Measurements from ENCODE around the gene AHCYL2. TPM values are rescaled to one million over a fixed set of nuclear protein-coding genes. Genes with fewer than 3 reads are reported as not detected.

Gene AHCYL2
- total and polyA plus RNA-seq, 2 donors (not counting 1 experiment from before 2014, with no cell fraction given): 8.8 to 26.2 TPM

DNA sequence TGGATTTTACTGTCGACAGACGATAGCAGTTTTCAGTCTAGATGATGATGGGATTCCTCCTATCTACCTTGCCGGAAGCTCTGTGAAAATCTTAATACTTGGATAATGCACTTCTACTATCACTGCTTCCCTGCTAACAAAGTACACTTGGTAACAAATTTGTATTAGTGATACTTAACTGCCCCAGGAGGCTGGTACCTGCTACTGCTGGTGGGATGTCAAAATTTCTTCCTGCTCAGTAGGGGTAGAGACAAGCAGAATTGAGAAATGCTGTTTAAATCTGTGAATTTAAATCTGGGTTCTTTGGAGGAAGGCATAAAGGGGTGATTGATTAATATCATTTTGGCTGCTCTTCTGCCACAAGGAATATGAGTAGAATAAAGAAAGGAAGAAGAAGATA lies 109.6 kb downstream of the AHCYL2 start:
- H3K9ac ChIP-seq (ENCODE audit: low read length): no peak overlapping the region
- no peak overlapping the region for H2AFZ ChIP-seq (ENCODE audit: insufficient read depth, low read depth, low read length, poor library complexity, severe bottlenecking)
- intact Hi-C loops (cut with micrococcal nuclease): no loop called here
- no peaks in the 10 kb centered on the region for H4K20me1 ChIP-seq (ENCODE audit: control insufficient read depth, insufficient read depth, low read length, poor library complexity, severe bottlenecking)
- H3K4me3 Mint-ChIP-seq: no peak overlapping the region
- no peaks in the 10 kb centered on the region for H3K4me1 Mint-ChIP-seq
- H3K4me2 ChIP-seq (replicated peaks; ENCODE audit: low read depth, low read length, poor library complexity, severe bottlenecking): no peak overlapping the region
- TF ChIP-seq, protein P1, sequence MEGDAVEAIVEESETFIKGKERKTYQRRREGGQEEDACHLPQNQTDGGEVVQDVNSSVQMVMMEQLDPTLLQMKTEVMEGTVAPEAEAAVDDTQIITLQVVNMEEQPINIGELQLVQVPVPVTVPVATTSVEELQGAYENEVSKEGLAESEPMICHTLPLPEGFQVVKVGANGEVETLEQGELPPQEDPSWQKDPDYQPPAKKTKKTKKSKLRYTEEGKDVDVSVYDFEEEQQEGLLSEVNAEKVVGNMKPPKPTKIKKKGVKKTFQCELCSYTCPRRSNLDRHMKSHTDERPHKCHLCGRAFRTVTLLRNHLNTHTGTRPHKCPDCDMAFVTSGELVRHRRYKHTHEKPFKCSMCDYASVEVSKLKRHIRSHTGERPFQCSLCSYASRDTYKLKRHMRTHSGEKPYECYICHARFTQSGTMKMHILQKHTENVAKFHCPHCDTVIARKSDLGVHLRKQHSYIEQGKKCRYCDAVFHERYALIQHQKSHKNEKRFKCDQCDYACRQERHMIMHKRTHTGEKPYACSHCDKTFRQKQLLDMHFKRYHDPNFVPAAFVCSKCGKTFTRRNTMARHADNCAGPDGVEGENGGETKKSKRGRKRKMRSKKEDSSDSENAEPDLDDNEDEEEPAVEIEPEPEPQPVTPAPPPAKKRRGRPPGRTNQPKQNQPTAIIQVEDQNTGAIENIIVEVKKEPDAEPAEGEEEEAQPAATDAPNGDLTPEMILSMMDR (IDR thresholded peaks at IDR 0.05): no peak
- no peak for TF ChIP-seq EZH2 (IDR thresholded peaks at IDR 0.05; ENCODE audit: borderline replicate concordance, insufficient read depth, low read depth, low read length, poor library complexity, severe bottlenecking)
- WGBS (ENCODE audit: insufficient coverage): no CpG with 5 or more reads among the region's 3 CpGs
- no peak overlapping the region for H3K27ac Mint-ChIP-seq
- no peaks in the 10 kb centered on the region for H3K4me1 ChIP-seq (ENCODE audit: control insufficient read depth in 2 of 2, insufficient read depth in 2 of 2, low read length in 2 of 2)
- no peak overlapping the region for H3K27ac ChIP-seq (ENCODE audit: low read length in 2 of 2)
- H3K36me3 ChIP-seq (replicated peaks in 1 of 2; ENCODE audit: control extremely low read depth in 1 of 2, control insufficient read depth in 1 of 2, extremely low read depth in 1 of 2, insufficient read depth in 2 of 2, low read length in 1 of 2): no peaks in the 10 kb centered on the region
- ChIA-PET POLR2A (no interaction called here), CTCF (interaction anchor here (1.0 to 2.3 kb wide), 5 partner anchors 7 to 120 kb away, joined by 3 to 8 read pairs (median 3); no protein-coding TSS in a partner anchor)
- no peaks in the 10 kb centered on the region for H3K79me2 ChIP-seq (ENCODE audit: control insufficient read depth, insufficient read depth, low read length)
- no peak overlapping the region for H3K4me3 ChIP-seq (ENCODE audit: control extremely low read depth in 1 of 5, extremely low read depth in 1 of 5, insufficient read depth in 1 of 5, low read depth in 2 of 5, low read length in 4 of 5)
- no peaks in the 10 kb centered on the region for H3K27me3 Mint-ChIP-seq
- H3K9me3 Mint-ChIP-seq (ENCODE audit: insufficient read depth): no peaks in the 10 kb centered on the region
- H3K27me3 ChIP-seq (replicated peaks in 1 of 4; ENCODE audit: control extremely low read depth in 1 of 4, control insufficient read depth in 3 of 4, insufficient read depth in 4 of 4, low read length in 3 of 4): no peaks in the 10 kb centered on the region
- no peaks in the 10 kb centered on the region for H3K9me3 ChIP-seq (ENCODE audit: control extremely low read depth in 1 of 3, control insufficient read depth in 2 of 3, insufficient read depth in 1 of 3, low read length in 2 of 3)
- ATAC-seq (ENCODE audit: low read depth): no peak
- DNase-seq: no peak

- Histone ChIP-seq H3K4me3 (ENCODE audit: control extremely low read depth in 1 of 5, extremely low read depth in 1 of 5, insufficient read depth in 1 of 5, low read depth in 2 of 5, low read length in 4 of 5) (no peak overlapping the region), H3K4me2 (replicated peaks; ENCODE audit: low read depth, low read length, poor library complexity, severe bottlenecking) (no peak overlapping the region), H2AFZ (ENCODE audit: insufficient read depth, low read depth, low read length, poor library complexity, severe bottlenecking) (no peak overlapping the region), H3K9me3 (ENCODE audit: control extremely low read depth in 1 of 3, control insufficient read depth in 2 of 3, insufficient read depth in 1 of 3, low read length in 2 of 3) (no peaks in the 10 kb centered on the region), H3K36me3 (replicated peaks in 1 of 2; ENCODE audit: control extremely low read depth in 1 of 2, control insufficient read depth in 1 of 2, extremely low read depth in 1 of 2, insufficient read depth in 2 of 2, low read length in 1 of 2) (no peaks in the 10 kb centered on the region), H3K79me2 (ENCODE audit: control insufficient read depth, insufficient read depth, low read length) (no peaks in the 10 kb centered on the region), H3K9ac (ENCODE audit: low read length) (no peak overlapping the region), H3K4me1 (ENCODE audit: control insufficient read depth in 2 of 2, insufficient read depth in 2 of 2, low read length in 2 of 2) (no peaks in the 10 kb centered on the region), H3K27ac (ENCODE audit: low read length in 2 of 2) (no peak overlapping the region), H4K20me1 (ENCODE audit: control insufficient read depth, insufficient read depth, low read length, poor library complexity, severe bottlenecking) (no peaks in the 10 kb centered on the region), H3K27me3 (replicated peaks in 1 of 4; ENCODE audit: control extremely low read depth in 1 of 4, control insufficient read depth in 3 of 4, insufficient read depth in 4 of 4, low read length in 3 of 4) (no peaks in the 10 kb centered on the region)
- no peak for ATAC-seq (ENCODE audit: low read depth)
- Mint-ChIP-seq H3K4me1 (no peaks in the 10 kb centered on the region), H3K27me3 (no peaks in the 10 kb centered on the region), H3K27ac (no peak overlapping the region), H3K4me3 (no peak overlapping the region), H3K9me3 (ENCODE audit: insufficient read depth) (no peaks in the 10 kb centered on the region)
- DNase-seq: no peak
- CTCF ChIA-PET: interaction anchor here (1.1 to 1.8 kb wide), 2 partner anchors 29 to 131 kb away, joined by 3 to 9 read pairs; no protein-coding TSS in a partner anchor
- intact Hi-C loops (cut with micrococcal nuclease): no loop called here
- POLR2A ChIA-PET: no interaction called here
- TF ChIP-seq EZH2 (IDR thresholded peaks at IDR 0.05; ENCODE audit: borderline replicate concordance, insufficient read depth, low read depth, low read length, poor library complexity, severe bottlenecking): no peak
- TF ChIP-seq, protein P1 (IDR thresholded peaks at IDR 0.05): no peak
- no CpG with 5 or more reads among the region's 2 CpGs for WGBS (ENCODE audit: insufficient coverage)
Observed at GRCh38 chr7:129338450-129338849, 113.6 kb downstream of the AHCYL2 start.

Measured in B cell (primary cell).